Ovary (tissue), 3 donors: Measurements from ENCODE around the gene GPR26.

Source experiments
- CTCF ChIP-seq, 3 donors: fragments of 450-650 bp in 2 of 3; fragments of 200-600 bp in 1 of 3; IDR thresholded peaks; one replicate each; pipeline versions ENCODE4 v1.5.1 to v1.8.0; 2016 to 2022; ENCODE audit warnings: antibody characterized with exemption in 3 of 3, mild to moderate bottlenecking in 1 of 3
- POLR2A ChIP-seq: fragments of 450-650 bp; IDR thresholded peaks from one replicate; pipeline ENCODE4 v1.6.1; 2017; ENCODE audit warnings: antibody characterized with exemption, mild to moderate bottlenecking, moderate library complexity
- donor health status: DM: no; HTN: no; CAD: no.

DNA sequence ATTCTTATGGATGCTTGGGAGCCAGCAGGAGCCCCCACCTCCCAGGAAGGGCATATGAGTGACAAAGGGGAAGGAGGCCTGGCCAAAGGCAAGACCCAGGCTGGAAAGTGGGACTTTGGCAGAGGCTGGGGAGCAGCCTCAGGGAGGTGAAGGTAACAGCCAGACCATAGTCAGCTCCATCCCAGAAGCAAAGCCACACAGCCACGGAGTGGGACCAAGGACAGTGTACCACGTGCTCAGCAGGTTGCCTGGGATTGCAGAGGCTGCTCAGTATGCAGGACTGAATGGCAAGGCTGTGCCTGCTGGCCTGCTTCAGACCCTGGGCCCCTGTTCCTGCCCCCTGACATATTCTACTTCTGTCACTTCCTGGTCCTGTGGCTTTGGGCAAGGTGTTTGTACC, 17.6 kb upstream of the GPR26 start:
- TF ChIP-seq CTCF (IDR thresholded peaks at IDR 0.05) (no peak), POLR2A (no peak)
